Measurements from ENCODE around the gene OR2A12.
"Not testable (repeated sequence)": the region's sequence is repeated elsewhere in the genome, so short reads cannot be mapped to it uniquely, and the experiment has no call there.

Gene OR2A12, protein sequence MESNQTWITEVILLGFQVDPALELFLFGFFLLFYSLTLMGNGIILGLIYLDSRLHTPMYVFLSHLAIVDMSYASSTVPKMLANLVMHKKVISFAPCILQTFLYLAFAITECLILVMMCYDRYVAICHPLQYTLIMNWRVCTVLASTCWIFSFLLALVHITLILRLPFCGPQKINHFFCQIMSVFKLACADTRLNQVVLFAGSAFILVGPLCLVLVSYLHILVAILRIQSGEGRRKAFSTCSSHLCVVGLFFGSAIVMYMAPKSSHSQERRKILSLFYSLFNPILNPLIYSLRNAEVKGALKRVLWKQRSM

DNA sequence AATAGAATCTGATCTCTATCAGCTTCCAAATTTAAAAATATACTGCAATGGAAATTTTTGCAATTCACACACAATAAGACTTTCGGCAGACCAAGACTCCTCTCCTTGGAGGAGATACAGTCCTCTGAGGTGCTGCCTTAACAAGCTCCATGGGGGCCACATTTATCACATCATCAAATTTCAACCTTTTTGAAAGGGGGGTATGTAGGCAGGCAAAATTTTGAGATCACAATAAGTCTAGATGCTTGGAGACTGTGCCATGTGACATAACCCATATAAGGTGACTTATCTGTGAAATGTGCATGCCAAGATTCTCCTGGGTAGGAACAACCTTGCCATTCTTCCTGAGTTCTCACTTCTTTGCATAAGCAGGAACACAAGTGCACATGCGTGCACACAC, at the start of gene OR2A12:
OR2A12 (plus strand) TSS at position 301 of the 400 bp plus-strand sequence. CDS start 8,830 bp downstream, outside the sequence.
- TF ChIP-seq GATA1 (IDR thresholded peaks at IDR 0.05; ENCODE audit: low read depth, low read length) (no peak), POLR2A (IDR thresholded peaks at IDR 0.05; ENCODE audit: low read length) (no peak)
- no peak for DNase-seq

DNA sequence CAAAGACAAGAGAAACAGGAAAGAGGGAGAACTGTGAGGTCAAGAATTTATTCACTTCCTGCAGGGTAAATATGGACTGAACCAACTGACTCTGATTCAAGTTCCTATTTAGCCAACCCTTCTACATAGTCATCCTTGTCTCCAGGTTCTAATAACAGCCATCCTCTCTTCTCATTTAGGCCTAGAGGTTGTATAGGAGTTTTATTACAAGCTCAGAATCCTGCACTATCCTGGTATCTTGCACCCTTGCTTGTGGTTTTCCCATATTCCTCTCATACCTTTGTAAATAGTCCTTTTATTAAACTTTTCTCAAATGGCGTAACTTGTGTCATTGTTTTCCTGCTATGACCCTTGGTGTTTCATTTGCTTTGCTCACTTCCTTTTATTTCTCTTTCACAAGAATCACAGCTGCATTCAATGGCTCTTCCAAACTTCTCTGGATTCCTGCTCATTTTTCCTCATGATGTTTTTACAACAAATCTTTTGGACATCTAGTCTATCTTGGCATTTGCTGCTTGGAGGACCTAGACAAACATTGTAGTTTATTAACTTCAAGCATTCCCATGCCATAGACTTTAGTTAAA, 49.7 kb upstream of the OR2A12 start:
- no peak for TF ChIP-seq POLR2A (IDR thresholded peaks at IDR 0.05; ENCODE audit: low read length)
- no peak for TF ChIP-seq GATA1 (IDR thresholded peaks at IDR 0.05; ENCODE audit: low read depth, low read length)
- DNase-seq, result no peak

DNA sequence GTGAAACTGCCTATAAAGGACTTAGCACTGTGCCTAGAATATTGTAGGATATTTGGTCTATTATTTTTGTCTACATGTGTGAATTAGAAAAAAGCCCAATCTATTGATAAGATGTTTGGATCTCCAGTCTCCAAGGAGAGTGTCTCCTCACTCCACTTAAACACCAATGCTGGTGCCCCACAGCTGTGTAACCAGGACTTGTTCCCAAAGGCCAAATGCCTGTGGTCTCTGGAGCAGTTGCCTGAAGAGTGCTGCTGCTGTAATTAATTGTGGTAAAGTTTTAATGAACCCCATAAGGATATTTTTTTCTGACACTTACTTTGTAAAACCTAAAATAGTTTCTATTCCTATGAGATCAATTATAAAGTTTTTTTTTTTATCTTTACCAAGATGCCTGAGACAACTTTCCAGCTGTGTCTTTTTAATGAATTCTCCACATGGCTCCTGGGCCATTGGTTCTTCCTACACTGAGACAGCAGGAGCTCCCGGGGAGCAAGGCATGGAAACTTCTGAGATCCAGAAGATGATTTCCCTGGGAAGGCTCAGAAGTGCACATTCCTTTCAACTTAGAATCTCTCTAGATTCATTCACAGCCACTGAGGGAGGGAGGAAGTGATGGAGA, 48.6 kb upstream of the OR2A12 start:
- no peak for DNase-seq
- TF ChIP-seq GATA1 (IDR thresholded peaks at IDR 0.05; ENCODE audit: low read depth, low read length) (no peak), POLR2A (IDR thresholded peaks at IDR 0.05; ENCODE audit: low read length) (no peak)

DNA sequence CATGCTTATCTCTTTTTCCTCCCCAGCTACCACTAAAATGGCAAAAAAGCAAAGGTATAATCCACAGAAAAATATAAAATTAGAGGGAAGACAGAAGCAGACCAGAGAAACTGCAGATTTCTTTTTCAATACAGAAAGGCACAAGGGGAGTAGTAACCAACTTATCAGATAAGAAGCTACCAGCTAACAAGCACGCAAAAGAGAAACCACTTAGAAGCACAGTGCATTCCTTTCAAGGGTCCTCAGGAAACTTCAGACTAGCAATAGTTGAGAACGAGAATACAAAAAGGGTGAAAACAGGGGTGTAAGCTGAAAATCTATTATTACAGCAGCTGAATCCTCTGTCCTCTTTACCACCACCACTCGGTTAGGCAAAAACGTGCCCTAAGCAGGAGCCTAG, 47.2 kb upstream of the OR2A12 start:
- no peak for DNase-seq
- TF ChIP-seq POLR2A (IDR thresholded peaks at IDR 0.05; ENCODE audit: low read length) (no peak), GATA1 (IDR thresholded peaks at IDR 0.05; ENCODE audit: low read depth, low read length) (no peak)

DNA sequence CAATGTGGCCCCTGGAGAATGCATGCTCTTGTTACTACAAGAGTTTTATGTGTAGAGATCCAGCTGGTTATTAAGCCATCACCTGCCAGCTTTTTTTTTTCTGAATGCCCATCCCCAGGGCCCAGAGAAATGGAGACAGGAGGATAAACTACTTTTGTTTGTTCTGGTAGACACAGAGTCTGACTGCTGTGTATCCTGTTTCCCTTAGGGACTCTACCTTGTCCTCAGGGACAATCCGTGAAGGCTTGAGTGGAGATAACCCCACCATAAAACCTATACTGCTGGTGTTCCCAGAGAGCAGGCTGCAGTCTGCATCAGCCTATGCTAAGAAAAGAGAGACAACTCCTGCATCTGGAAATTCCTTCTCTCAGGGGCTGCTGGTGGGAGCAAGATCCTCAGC, 37.4 kb upstream of the OR2A12 start, which contains the start of gene OR2A5:
OR2A5 (plus strand) TSS at position 301 of the 400 bp plus-strand sequence. CDS start 1,454 bp downstream, outside the sequence.
- no peak for TF ChIP-seq GATA1 (IDR thresholded peaks at IDR 0.05; ENCODE audit: low read depth, low read length)
- TF ChIP-seq POLR2A (IDR thresholded peaks at IDR 0.05; ENCODE audit: low read length), result no peak
- DNase-seq, result no peak

DNA sequence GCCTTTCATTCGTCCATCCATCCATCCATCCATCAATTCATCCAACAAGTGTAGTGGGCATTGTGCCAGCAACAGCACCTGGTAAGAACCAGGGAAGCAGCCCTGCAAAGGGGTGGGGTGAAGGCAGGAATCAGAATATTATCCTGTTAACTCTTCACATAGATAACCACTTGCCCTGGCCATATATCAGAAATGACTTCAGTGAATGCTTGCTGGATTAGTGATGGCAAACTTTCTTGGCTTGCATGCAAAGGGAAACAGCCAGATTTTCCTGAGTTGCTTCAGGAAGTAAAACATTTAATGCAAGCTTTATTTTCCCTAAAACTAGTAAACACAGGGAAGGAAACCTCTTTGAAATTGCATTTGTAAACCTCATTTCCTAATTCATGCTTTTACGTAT, 36.6 kb upstream of the OR2A12 start:
- TF ChIP-seq POLR2A (IDR thresholded peaks at IDR 0.05; ENCODE audit: low read length), result no peak
- TF ChIP-seq GATA1 (IDR thresholded peaks at IDR 0.05; ENCODE audit: low read depth, low read length), result no peak
- DNase-seq, result no peak

DNA sequence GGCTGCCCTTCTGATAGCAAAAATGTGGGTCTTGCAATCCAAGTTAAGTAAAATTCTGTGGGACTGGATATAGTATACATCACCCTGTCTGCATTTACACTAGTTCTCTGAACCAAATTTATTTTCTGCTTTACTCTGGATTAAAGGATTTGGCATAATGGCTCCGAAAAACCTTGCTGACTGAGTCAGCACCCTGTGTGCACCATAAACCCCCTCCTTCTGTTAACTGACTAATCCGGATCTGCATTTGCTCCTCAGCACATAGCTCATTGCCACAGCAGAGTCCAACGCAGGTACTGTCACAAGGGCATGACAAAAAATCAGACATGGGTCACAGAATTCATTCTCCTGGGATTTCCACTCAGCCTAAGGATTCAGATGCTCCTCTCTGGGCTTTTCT, 36.0 kb upstream of the OR2A12 start:
- no peak for DNase-seq
- TF ChIP-seq POLR2A (IDR thresholded peaks at IDR 0.05; ENCODE audit: low read length) (no peak), GATA1 (IDR thresholded peaks at IDR 0.05; ENCODE audit: low read depth, low read length) (no peak)

DNA sequence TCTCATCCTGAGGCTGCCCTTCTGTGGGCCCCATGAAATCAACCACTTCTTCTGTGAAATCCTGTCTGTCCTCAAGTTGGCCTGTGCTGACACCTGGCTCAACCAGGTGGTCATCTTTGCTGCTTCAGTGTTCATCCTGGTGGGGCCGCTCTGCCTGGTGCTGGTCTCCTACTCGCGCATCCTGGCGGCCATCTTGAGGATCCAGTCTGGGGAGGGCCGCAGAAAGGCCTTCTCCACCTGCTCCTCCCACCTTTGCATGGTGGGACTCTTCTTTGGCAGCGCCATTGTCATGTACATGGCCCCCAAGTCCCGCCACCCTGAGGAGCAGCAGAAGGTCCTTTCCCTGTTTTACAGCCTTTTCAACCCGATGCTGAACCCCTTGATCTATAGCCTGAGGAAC, 35.2 kb upstream of the OR2A12 start:
- not testable (repeated sequence) for DNase-seq

DNA sequence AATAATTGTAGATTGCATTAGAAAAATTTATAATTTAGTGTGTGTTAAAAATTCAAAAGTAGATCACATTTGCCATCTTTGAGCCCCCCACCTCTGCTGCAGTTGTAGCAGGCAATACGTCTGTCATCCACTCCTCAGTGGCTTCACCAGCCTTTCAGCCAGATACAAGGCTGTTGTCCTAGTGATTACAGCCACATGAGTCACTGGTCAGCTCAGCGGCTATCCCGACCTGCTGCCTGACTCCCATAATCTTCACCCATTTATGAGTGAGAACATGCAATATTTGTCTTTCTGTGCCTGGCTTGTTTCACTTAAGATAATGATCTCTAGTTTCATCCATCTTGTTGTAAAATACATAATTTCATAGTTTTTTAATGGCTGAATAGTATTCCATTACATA, 28.1 kb upstream of the OR2A12 start:
- no peak for DNase-seq

DNA sequence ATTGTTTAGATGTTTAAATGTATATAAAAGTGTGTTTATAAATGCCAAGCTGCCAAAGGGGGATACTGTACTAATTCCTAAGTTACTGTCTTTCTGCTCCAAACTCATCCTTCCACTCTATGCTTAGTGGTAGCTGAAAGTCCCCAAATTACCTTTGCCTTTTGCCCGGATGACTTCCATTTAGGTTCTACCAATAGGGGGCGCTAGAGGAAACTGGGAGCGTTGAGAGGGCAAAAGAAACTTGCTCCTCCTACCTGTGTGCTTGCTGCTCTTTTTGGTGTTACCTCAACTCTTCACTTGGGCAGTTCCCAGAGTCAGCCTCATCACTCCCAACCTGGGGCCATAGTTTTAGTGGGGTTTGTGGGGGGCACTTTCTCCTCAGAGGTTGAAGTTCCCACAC, 22.4 kb upstream of the OR2A12 start:
- DNase-seq, result peak; percentile 10 to 47
- TF ChIP-seq POLR2A (IDR thresholded peaks at IDR 0.05; ENCODE audit: low read length), result no peak
- no peak for TF ChIP-seq GATA1 (IDR thresholded peaks at IDR 0.05; ENCODE audit: low read depth, low read length)

More for the DNA sequence above, 28.1 kb upstream of the OR2A12 start:
- TF ChIP-seq POLR2A (IDR thresholded peaks at IDR 0.05; ENCODE audit: low read length) (no peak), GATA1 (IDR thresholded peaks at IDR 0.05; ENCODE audit: low read depth, low read length) (no peak)

DNA sequence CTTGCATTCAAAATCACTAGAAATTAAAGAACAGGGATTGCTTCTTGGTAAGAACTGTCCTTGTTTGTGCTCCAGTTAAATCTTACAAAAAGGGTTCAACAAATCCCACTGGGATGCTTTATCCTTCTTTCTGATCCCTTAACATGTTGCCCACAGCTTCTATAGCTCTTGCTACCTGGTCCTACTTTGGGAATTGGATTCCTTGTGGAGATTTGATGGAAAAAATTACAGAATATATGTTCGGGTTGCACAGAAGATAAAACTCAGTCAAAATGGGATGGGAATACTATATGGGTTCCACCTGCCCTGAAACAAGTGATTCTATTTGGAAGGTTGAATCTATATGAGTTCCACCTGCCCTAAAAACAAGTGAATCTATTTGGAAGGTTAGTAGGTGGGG, 16.6 kb upstream of the OR2A12 start, which contains the start of gene OR2A25:
OR2A25 (plus strand) TSS at position 301 of the 400 bp plus-strand sequence. CDS start 4,409 bp downstream, outside the sequence.
- DNase-seq, result no peak
- TF ChIP-seq GATA1 (IDR thresholded peaks at IDR 0.05; ENCODE audit: low read depth, low read length) (no peak), POLR2A (IDR thresholded peaks at IDR 0.05; ENCODE audit: low read length) (no peak)

DNA sequence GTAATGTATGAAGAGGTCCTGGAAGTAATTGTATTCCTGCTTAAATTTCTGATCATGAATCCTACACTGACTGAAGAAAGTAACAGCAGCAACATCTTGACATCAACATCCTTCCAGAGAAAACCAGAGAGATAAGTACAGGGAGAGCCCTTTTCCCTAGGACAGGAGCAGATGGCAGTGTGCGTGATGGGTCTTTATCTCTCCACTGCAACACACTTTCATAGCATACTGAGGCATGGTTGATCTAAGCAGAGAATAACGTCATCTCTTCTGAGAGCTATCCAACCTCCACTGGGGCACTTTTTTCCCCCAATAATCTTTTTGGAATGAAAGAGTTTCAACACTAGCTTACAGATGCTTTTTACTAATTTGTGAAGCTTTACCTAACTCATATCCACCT, 16.1 kb upstream of the OR2A12 start:
- TF ChIP-seq GATA1 (IDR thresholded peaks at IDR 0.05; ENCODE audit: low read depth, low read length) (no peak), POLR2A (IDR thresholded peaks at IDR 0.05; ENCODE audit: low read length) (no peak)
- no peak for DNase-seq

DNA sequence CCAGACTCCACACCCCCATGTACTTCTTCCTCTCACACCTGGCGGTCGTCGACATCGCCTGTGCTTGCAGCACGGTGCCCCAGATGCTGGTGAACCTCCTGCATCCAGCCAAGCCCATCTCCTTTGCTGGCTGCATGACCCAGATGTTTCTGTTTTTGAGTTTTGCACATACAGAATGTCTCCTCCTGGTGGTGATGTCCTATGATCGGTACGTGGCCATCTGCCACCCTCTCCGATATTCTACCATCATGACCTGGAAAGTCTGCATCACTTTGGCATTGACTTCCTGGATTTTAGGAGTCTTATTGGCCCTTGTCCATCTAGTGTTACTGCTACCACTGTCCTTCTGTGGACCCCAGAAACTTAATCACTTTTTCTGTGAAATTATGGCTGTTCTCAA, 11.7 kb upstream of the OR2A12 start:
- TF ChIP-seq POLR2A (IDR thresholded peaks at IDR 0.05; ENCODE audit: low read length) (no peak), GATA1 (IDR thresholded peaks at IDR 0.05; ENCODE audit: low read depth, low read length) (no peak)
- DNase-seq, result no peak

DNA sequence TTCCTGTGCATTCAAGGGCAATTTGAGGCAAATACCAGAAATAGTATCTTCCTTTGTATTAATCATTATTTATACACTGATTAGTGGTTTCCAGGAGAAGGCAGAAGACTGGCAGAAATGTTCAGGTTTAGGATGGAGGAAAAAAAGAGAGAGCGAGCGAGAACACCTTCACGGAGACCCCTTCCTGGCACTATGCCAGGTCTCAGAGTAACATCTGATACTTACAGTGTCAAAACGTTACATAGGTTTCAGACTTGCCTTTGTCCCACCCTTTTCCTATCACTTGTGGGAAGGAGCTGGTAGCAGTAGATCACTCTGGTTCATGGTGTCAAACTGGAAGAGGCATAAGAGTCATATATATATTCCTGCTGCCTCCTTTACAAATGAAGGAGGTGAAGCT, 652 bp downstream of the OR2A12 start:
- TF ChIP-seq POLR2A (IDR thresholded peaks at IDR 0.05; ENCODE audit: low read length) (no peak), GATA1 (IDR thresholded peaks at IDR 0.05; ENCODE audit: low read depth, low read length) (no peak)
- no peak for DNase-seq

DNA sequence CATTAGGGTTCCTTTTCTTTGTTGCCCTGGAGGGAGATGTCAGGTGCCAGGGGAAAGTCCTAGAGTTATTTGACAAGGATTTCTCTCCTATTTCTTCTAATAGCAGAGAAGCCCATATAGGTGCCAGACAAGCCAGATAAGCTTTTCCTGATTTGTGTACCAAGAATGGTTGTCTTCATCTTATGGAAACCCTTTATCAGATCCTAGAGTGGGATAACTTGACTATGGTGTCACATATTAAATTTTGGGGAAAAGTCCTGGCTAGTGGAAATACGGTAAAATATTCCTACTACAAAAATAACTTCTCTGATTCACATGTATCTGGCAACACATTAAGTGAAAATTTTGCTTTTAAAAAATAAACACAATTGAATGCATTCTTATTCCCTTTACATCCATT, 1.2 kb downstream of the OR2A12 start:
- TF ChIP-seq POLR2A (IDR thresholded peaks at IDR 0.05; ENCODE audit: low read length), result no peak
- TF ChIP-seq GATA1 (IDR thresholded peaks at IDR 0.05; ENCODE audit: low read depth, low read length), result no peak
- DNase-seq, result no peak

Data from erythroblast (primary cell).